ENCODE data around the gene PHLDA3. TPM values are rescaled to one million over a fixed set of nuclear protein-coding genes. Genes with fewer than 3 reads are reported as not detected.
A peak's percentile ranks its signal among the peaks of the same experiment; 100 is the strongest.

PHLDA3 gene
- total RNA-seq, 4 donors from 2014 or later = 7.4 to 91.8 (median 62.7) TPM

GRCh38 chr1:201430776-201431175, 38.2 kb downstream of the PHLDA3 start:
- DNase-seq (no peak), ATAC-seq (no peak)
- in situ Hi-C loops (cut with MboI; ENCODE audit: low sequenced_read_pairs in 4 of 4) = no loop called here
- Histone ChIP-seq H3K27ac (peak overlapping the region; percentile 93), H3K36me3 (no peaks in the 10 kb centered on the region), H3K4me3 (no peak overlapping the region), H3K9me3 (no peaks in the 10 kb centered on the region), H3K27me3 (no peaks in the 10 kb centered on the region), H3K4me1 (peaks cover 35 to 54% of the 10 kb centered on the region in 2 donors)
- TF ChIP-seq CTCF (IDR thresholded peaks at IDR 0.05 in 4 of 5, conservative IDR thresholded peaks at IDR 0.05 in 1 of 5) = no peak
- no peak for TF ChIP-seq POLR2A (IDR thresholded peaks at IDR 0.05)
- intact Hi-C loops (cut with DNase I; ENCODE audit: low total_unique reads) = no loop called here

GRCh38 chr1:201429736-201430501, 39.1 kb downstream of the PHLDA3 start:
- ATAC-seq (no peak), DNase-seq (no peak)
- Histone ChIP-seq H3K36me3 (no peaks in the 10 kb centered on the region), H3K9me3 (no peaks in the 10 kb centered on the region), H3K27ac (peak overlapping the region; percentile 93), H3K27me3 (no peaks in the 10 kb centered on the region), H3K4me1 (peaks cover 40 to 55% of the 10 kb centered on the region in 2 donors), H3K4me3 (no peak overlapping the region)
- in situ Hi-C loops (cut with MboI; ENCODE audit: low sequenced_read_pairs in 4 of 4) (no loop called here), intact Hi-C loops (cut with DNase I; ENCODE audit: low total_unique reads) (no loop called here)
- TF ChIP-seq POLR2A (IDR thresholded peaks at IDR 0.05) (peak in 1 of 2 donors; percentile 20), CTCF (IDR thresholded peaks at IDR 0.05 in 4 of 5, conservative IDR thresholded peaks at IDR 0.05 in 1 of 5) (no peak)

GRCh38 chr1:201427963-201428362, 41.0 kb downstream of the PHLDA3 start:
- peaks cover 49 to 62% of the 10 kb centered on the region in 2 donors for H3K4me1 ChIP-seq
- DNase-seq = peak in 1 of 2 donors; percentile 68
- H3K27ac ChIP-seq = peak overlapping the region; percentile 93
- TF ChIP-seq CTCF (IDR thresholded peaks at IDR 0.05 in 4 of 5, conservative IDR thresholded peaks at IDR 0.05 in 1 of 5) = no peak
- TF ChIP-seq POLR2A (IDR thresholded peaks at IDR 0.05) = no peak
- H3K4me3 ChIP-seq = no peak overlapping the region
- in situ Hi-C loops (cut with MboI; ENCODE audit: low sequenced_read_pairs in 4 of 4) (no loop called here), intact Hi-C loops (cut with DNase I; ENCODE audit: low total_unique reads) (no loop called here)
- no peaks in the 10 kb centered on the region for H3K36me3 ChIP-seq
- ATAC-seq = peak; percentile 37 to 59
- H3K27me3 ChIP-seq = no peaks in the 10 kb centered on the region
- no peaks in the 10 kb centered on the region for H3K9me3 ChIP-seq

GRCh38 chr1:201426479-201427310, 42.3 kb downstream of the PHLDA3 start:
- Histone ChIP-seq H3K27ac (peak overlapping the region; percentile 93), H3K36me3 (no peaks in the 10 kb centered on the region), H3K4me1 (peaks cover 61 to 74% of the 10 kb centered on the region in 2 donors), H3K27me3 (no peaks in the 10 kb centered on the region), H3K9me3 (no peaks in the 10 kb centered on the region), H3K4me3 (peak overlapping the region in 1 of 4 donors; percentile 11)
- ATAC-seq (peak; percentile 57 to 80), DNase-seq (peak; percentile 84 to 94)
- TF ChIP-seq POLR2A (IDR thresholded peaks at IDR 0.05) (peak; percentile 19 to 39), CTCF (IDR thresholded peaks at IDR 0.05 in 4 of 5, conservative IDR thresholded peaks at IDR 0.05 in 1 of 5) (no peak)
- in situ Hi-C loops (cut with MboI; ENCODE audit: low sequenced_read_pairs in 4 of 4) (no loop called here), intact Hi-C loops (cut with DNase I; ENCODE audit: low total_unique reads) (no loop called here)
